ENCODE results near the gene ATP2B3.

Gene ATP2B3

GRCh38 chrX:153477364-153477857 lies 40.0 kb upstream of the ATP2B3 start:
- H2BK5ac ChIP-seq (ENCODE audit: low read length): no peak overlapping the region
- H3K56ac ChIP-seq (ENCODE audit: low read length): peak overlapping the region; percentile 49
- no peak overlapping the region for H3K4me2 ChIP-seq (ENCODE audit: low read length)
- no peak overlapping the region for H2BK120ac ChIP-seq (ENCODE audit: low read depth, low read length)
- DNase-seq: no peak
- no peak overlapping the region for H2AK5ac ChIP-seq (ENCODE audit: low read length)
- no peak overlapping the region for H2BK15ac ChIP-seq (replicated peaks; ENCODE audit: low read depth)
- H3K27me3 ChIP-seq (ENCODE audit: insufficient read depth, low read length, poor library complexity): no peaks in the 10 kb centered on the region
- H3K18ac ChIP-seq (ENCODE audit: low read length): no peak overlapping the region
- H3K79me2 ChIP-seq (ENCODE audit: control insufficient read depth, insufficient read depth, low read length): no peaks in the 10 kb centered on the region
- H4K5ac ChIP-seq (ENCODE audit: low read length): no peak overlapping the region
- H3K36me3 ChIP-seq (ENCODE audit: control insufficient read depth, insufficient read depth, low read length): no peaks in the 10 kb centered on the region
- H4K8ac ChIP-seq (ENCODE audit: low read depth, low read length): no peak overlapping the region
- no peak overlapping the region for H3K27ac ChIP-seq (ENCODE audit: low read depth, low read length)
- no peak overlapping the region for H3K4ac ChIP-seq (ENCODE audit: low read depth, low read length)
- H3K23ac ChIP-seq (ENCODE audit: low read length): no peak overlapping the region
- no peaks in the 10 kb centered on the region for H3K79me1 ChIP-seq (ENCODE audit: low read length)
- WGBS (ENCODE audit: extremely low coverage, insufficient coverage, low lambda C conversion rate): no CpG with 5 or more reads among the region's 11 CpGs
- H3K4me3 ChIP-seq (ENCODE audit: low read length): no peak overlapping the region
- H3K9ac ChIP-seq (ENCODE audit: low read length): no peak overlapping the region
- H3K4me1 ChIP-seq (ENCODE audit: control insufficient read depth, low read depth, low read length): peaks cover 2% of the 10 kb centered on the region

DNA sequence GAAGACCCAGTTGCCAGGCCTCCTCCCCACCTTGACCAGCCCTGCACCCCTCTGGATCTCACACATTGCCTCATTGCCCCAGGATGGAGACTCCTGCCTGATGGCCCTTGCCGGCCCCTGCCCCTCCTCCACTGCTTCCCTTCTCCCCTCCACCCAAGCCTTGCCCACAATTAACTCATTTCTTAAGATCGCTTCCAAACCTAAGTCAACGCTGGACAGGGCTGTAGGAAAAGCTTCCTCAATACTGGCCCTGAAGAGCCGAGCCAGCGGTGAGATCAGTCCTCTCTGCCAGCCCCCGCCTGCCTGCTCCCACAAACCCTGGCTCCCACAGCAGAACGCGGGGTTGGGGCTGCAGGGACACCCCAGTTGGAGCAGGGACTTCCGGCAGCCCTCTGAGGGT lies 39.5 kb upstream of the ATP2B3 start:
- Histone ChIP-seq H2AK5ac (ENCODE audit: low read length) (no peak overlapping the region), H3K23ac (ENCODE audit: low read length) (no peak overlapping the region), H3K4ac (ENCODE audit: low read depth, low read length) (no peak overlapping the region), H2BK5ac (ENCODE audit: low read length) (no peak overlapping the region), H3K4me2 (ENCODE audit: low read length) (no peak overlapping the region), H3K27me3 (ENCODE audit: insufficient read depth, low read length, poor library complexity) (no peaks in the 10 kb centered on the region), H3K4me3 (ENCODE audit: low read length) (no peak overlapping the region), H3K56ac (ENCODE audit: low read length) (no peak overlapping the region), H4K8ac (ENCODE audit: low read depth, low read length) (no peak overlapping the region), H3K27ac (ENCODE audit: low read depth, low read length) (no peak overlapping the region), H2BK120ac (ENCODE audit: low read depth, low read length) (no peak overlapping the region), H3K18ac (ENCODE audit: low read length) (no peak overlapping the region), H4K5ac (ENCODE audit: low read length) (no peak overlapping the region), H3K36me3 (ENCODE audit: control insufficient read depth, insufficient read depth, low read length) (no peaks in the 10 kb centered on the region), H3K79me2 (ENCODE audit: control insufficient read depth, insufficient read depth, low read length) (no peaks in the 10 kb centered on the region), H3K9ac (ENCODE audit: low read length) (no peak overlapping the region), H2BK15ac (replicated peaks; ENCODE audit: low read depth) (no peak overlapping the region), H3K79me1 (ENCODE audit: low read length) (no peaks in the 10 kb centered on the region), H3K4me1 (ENCODE audit: control insufficient read depth, low read depth, low read length) (peaks cover 2% of the 10 kb centered on the region)
- no CpG with 5 or more reads among the region's 9 CpGs for WGBS (ENCODE audit: extremely low coverage, insufficient coverage, low lambda C conversion rate)
- no peak for DNase-seq

DNA sequence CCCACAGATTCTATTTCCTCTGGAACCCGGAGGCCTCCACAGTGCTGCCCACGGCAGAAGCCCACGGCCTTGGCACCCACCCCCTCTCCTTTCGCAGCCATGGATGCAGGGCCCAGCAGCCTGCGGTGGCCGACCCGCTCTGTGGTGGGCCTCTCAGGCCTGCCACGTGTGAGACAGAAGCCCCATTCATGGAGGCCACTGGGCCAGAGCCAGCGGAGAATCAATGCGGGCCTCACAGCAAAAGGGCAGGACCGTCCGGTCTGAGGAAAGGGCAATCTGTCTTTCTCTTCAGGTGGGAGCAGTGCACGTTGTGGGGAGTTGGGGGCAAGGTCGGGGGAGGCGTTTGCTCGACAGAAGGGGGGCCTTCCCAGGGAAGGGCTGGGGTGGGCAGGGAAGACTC lies 38.7 kb upstream of the ATP2B3 start:
- Histone ChIP-seq H3K4me2 (ENCODE audit: low read length) (no peak overlapping the region), H3K27ac (ENCODE audit: low read depth, low read length) (no peak overlapping the region), H3K79me1 (ENCODE audit: low read length) (no peaks in the 10 kb centered on the region), H4K5ac (ENCODE audit: low read length) (no peak overlapping the region), H3K36me3 (ENCODE audit: control insufficient read depth, insufficient read depth, low read length) (no peaks in the 10 kb centered on the region), H3K4me1 (ENCODE audit: control insufficient read depth, low read depth, low read length) (peaks cover 2% of the 10 kb centered on the region), H3K9ac (ENCODE audit: low read length) (no peak overlapping the region), H4K8ac (ENCODE audit: low read depth, low read length) (no peak overlapping the region), H2BK15ac (replicated peaks; ENCODE audit: low read depth) (no peak overlapping the region), H3K79me2 (ENCODE audit: control insufficient read depth, insufficient read depth, low read length) (no peaks in the 10 kb centered on the region), H2BK120ac (ENCODE audit: low read depth, low read length) (no peak overlapping the region), H3K18ac (ENCODE audit: low read length) (no peak overlapping the region), H2AK5ac (ENCODE audit: low read length) (no peak overlapping the region), H3K4ac (ENCODE audit: low read depth, low read length) (no peak overlapping the region), H3K56ac (ENCODE audit: low read length) (no peak overlapping the region), H3K27me3 (ENCODE audit: insufficient read depth, low read length, poor library complexity) (no peaks in the 10 kb centered on the region), H3K4me3 (ENCODE audit: low read length) (no peak overlapping the region), H3K23ac (ENCODE audit: low read length) (no peak overlapping the region), H2BK5ac (ENCODE audit: low read length) (no peak overlapping the region)
- no peak for DNase-seq
- WGBS (ENCODE audit: extremely low coverage, insufficient coverage, low lambda C conversion rate): no CpG with 5 or more reads among the region's 16 CpGs

- no peak overlapping the region for H3K9ac ChIP-seq (ENCODE audit: low read length)
- H3K4me1 ChIP-seq (ENCODE audit: control insufficient read depth, low read depth, low read length): peaks cover 2% of the 10 kb centered on the region
- no peak for DNase-seq
- no peak overlapping the region for H3K27ac ChIP-seq (ENCODE audit: low read depth, low read length)
- H3K79me2 ChIP-seq (ENCODE audit: control insufficient read depth, insufficient read depth, low read length): no peaks in the 10 kb centered on the region
- no peak overlapping the region for H3K56ac ChIP-seq (ENCODE audit: low read length)
- no peak overlapping the region for H3K18ac ChIP-seq (ENCODE audit: low read length)
- no peaks in the 10 kb centered on the region for H3K36me3 ChIP-seq (ENCODE audit: control insufficient read depth, insufficient read depth, low read length)
- no peak overlapping the region for H2BK15ac ChIP-seq (replicated peaks; ENCODE audit: low read depth)
- H2BK5ac ChIP-seq (ENCODE audit: low read length): no peak overlapping the region
- H2AK5ac ChIP-seq (ENCODE audit: low read length): no peak overlapping the region
- H3K4ac ChIP-seq (ENCODE audit: low read depth, low read length): no peak overlapping the region
- no peak overlapping the region for H3K4me2 ChIP-seq (ENCODE audit: low read length)
- no peak overlapping the region for H4K8ac ChIP-seq (ENCODE audit: low read depth, low read length)
- no peak overlapping the region for H4K5ac ChIP-seq (ENCODE audit: low read length)
- no peaks in the 10 kb centered on the region for H3K27me3 ChIP-seq (ENCODE audit: insufficient read depth, low read length, poor library complexity)
- no CpG with 5 or more reads among the region's 13 CpGs for WGBS (ENCODE audit: extremely low coverage, insufficient coverage, low lambda C conversion rate)
- H3K4me3 ChIP-seq (ENCODE audit: low read length): no peak overlapping the region
- H2BK120ac ChIP-seq (ENCODE audit: low read depth, low read length): no peak overlapping the region
- H3K23ac ChIP-seq (ENCODE audit: low read length): no peak overlapping the region
- H3K79me1 ChIP-seq (ENCODE audit: low read length): no peaks in the 10 kb centered on the region
Measured at GRCh38 chrX:153481043-153481442, 36.4 kb upstream of the ATP2B3 start.

DNA sequence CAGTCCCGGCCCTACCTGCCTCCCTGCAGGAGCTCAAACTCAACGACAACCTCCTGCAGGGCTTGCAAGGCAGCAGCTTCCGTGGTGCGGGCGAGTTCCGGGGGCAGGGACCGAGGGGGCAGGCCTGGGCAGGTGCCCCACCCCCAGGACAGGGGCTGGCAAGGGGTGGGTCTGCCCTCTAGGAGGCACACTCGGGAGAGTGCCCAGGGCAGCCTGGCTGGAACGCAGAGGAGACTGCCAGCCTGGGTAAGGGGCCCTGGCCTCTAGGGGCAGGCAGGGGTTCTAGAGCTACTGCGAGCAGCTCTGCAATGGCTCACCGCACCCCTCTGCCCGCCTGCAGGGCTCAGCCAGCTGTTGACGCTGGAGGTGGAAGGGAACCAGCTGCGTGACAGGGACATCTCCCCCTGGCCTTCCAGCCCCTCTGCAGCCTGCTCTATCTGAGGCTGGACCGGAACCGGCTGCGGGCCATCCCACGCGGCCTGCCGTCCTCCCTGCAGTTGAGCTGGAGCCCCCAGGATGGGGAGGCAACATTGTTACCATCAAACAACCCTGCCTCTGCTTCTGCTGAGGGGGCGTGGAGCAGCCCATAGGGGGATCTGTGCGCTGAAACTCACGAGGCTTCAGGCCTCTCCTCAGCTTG lies 34.9 kb upstream of the ATP2B3 start:
- H3K56ac ChIP-seq (ENCODE audit: low read length): no peak overlapping the region
- no peaks in the 10 kb centered on the region for H3K79me2 ChIP-seq (ENCODE audit: control insufficient read depth, insufficient read depth, low read length)
- H3K4me2 ChIP-seq (ENCODE audit: low read length): no peak overlapping the region
- no CpG with 5 or more reads among the region's 23 CpGs for WGBS (ENCODE audit: extremely low coverage, insufficient coverage, low lambda C conversion rate)
- H3K27me3 ChIP-seq (ENCODE audit: insufficient read depth, low read length, poor library complexity): no peaks in the 10 kb centered on the region
- no peak overlapping the region for H2BK120ac ChIP-seq (ENCODE audit: low read depth, low read length)
- no peak overlapping the region for H4K5ac ChIP-seq (ENCODE audit: low read length)
- H2BK15ac ChIP-seq (replicated peaks; ENCODE audit: low read depth): no peak overlapping the region
- no peak overlapping the region for H3K23ac ChIP-seq (ENCODE audit: low read length)
- no peak overlapping the region for H3K4ac ChIP-seq (ENCODE audit: low read depth, low read length)
- no peak overlapping the region for H3K27ac ChIP-seq (ENCODE audit: low read depth, low read length)
- no peak overlapping the region for H3K4me3 ChIP-seq (ENCODE audit: low read length)
- no peak overlapping the region for H2BK5ac ChIP-seq (ENCODE audit: low read length)
- no peak for DNase-seq
- no peak overlapping the region for H3K18ac ChIP-seq (ENCODE audit: low read length)
- H4K8ac ChIP-seq (ENCODE audit: low read depth, low read length): no peak overlapping the region
- H3K79me1 ChIP-seq (ENCODE audit: low read length): no peaks in the 10 kb centered on the region
- H3K9ac ChIP-seq (ENCODE audit: low read length): no peak overlapping the region
- no peak overlapping the region for H2AK5ac ChIP-seq (ENCODE audit: low read length)
- H3K4me1 ChIP-seq (ENCODE audit: control insufficient read depth, low read depth, low read length): no peaks in the 10 kb centered on the region
- no peaks in the 10 kb centered on the region for H3K36me3 ChIP-seq (ENCODE audit: control insufficient read depth, insufficient read depth, low read length)
